IMR-90 (cell line): Measurements from ENCODE around the gene CALD1. TPM values are rescaled to one million over a fixed set of nuclear protein-coding genes. Genes with fewer than 3 reads are reported as not detected.
A peak's percentile ranks its signal among the peaks of the same experiment; 100 is the strongest.

Experiments
- ATAC-seq: fragments of 200-7000 bp; cut with Tn5 transposase; 2 replicates; pipeline ENCODE4 v1.9.1; 2020; ENCODE audit warnings: low read depth, mild to moderate bottlenecking, moderate library complexity
- BruUV-seq: library from RNA; stranded (reverse); fragments of 400-500 nt; replicated peaks from 2 replicates; lab custom pipeline; 2021; lab: Mats Ljungman, UMichigan
- CTCF ChIA-PET: fragments of 300-600 bp; formaldehyde crosslinking; extraction: SDS; loops from one replicate; lab custom pipeline; 2021; ENCODE audit warnings: antibody characterized with exemption; lab: Yijun Ruan, JAX
- POLR2A ChIA-PET: fragments of 300-600 bp; sonication (Branson Sonifier 250); formaldehyde crosslinking; loops from one replicate; lab custom pipeline; 2022; ENCODE audit warnings: antibody characterized with exemption; ENCODE audit not compliant: unreplicated experiment; lab: Charles Lee
- DNase-seq: peaks from one replicate; pipeline ENCODE4 v3.0.0; 2013
- H2AFZ ChIP-seq: replicated peaks from 2 replicates; pipeline ENCODE3; 2013; ENCODE audit warnings: low read length, mild to moderate bottlenecking; ENCODE audit not compliant: poor library complexity
- H2AK5ac ChIP-seq: 2 replicates; pipeline ENCODE4 v1.6.1; 2013; ENCODE audit warnings: low read depth, low read length, inconsistent platforms
- H2AK9ac ChIP-seq: replicated peaks from 2 replicates; pipeline ENCODE3; 2013; ENCODE audit warnings: mild to moderate bottlenecking, low read depth, low read length, moderate library complexity; ENCODE audit not compliant: poor library complexity
- H2BK120ac ChIP-seq: 2 replicates; pipeline ENCODE4 v1.6.1; 2013; ENCODE audit warnings: low read depth, low read length, inconsistent platforms
- H2BK15ac ChIP-seq: 3 replicates; pipeline ENCODE4 v1.6.1; 2013; ENCODE audit warnings: low read depth, low read length, inconsistent platforms
- H2BK20ac ChIP-seq: 2 replicates; pipeline ENCODE4 v1.6.1; 2013; ENCODE audit warnings: low read depth, mild to moderate bottlenecking, inconsistent platforms, low read length, moderate library complexity
- H2BK5ac ChIP-seq: 2 replicates; pipeline ENCODE4 v1.6.1; 2013; ENCODE audit warnings: mild to moderate bottlenecking, low read depth, low read length, inconsistent platforms; ENCODE audit not compliant: poor library complexity, severe bottlenecking
- H3K14ac ChIP-seq: replicated peaks from 2 replicates; pipeline ENCODE4 v1.6.1; 2013; ENCODE audit warnings: low read depth, low read length, inconsistent platforms
- H3K18ac ChIP-seq: 2 replicates; pipeline ENCODE4 v1.6.1; 2013; ENCODE audit warnings: low read depth, low read length, control low read depth
- H3K23ac ChIP-seq: 2 replicates; pipeline ENCODE4 v1.6.1; 2013; ENCODE audit warnings: low read depth, low read length, inconsistent platforms
- H3K27ac ChIP-seq: 2 replicates; pipeline ENCODE4 v1.5.1; 2013; ENCODE audit warnings: mild to moderate bottlenecking, control low read depth, low read length; ENCODE audit not compliant: insufficient read depth
- H3K27me3 ChIP-seq: 2 replicates; pipeline ENCODE4 v1.6.1; 2013; ENCODE audit warnings: low read length; ENCODE audit not compliant: control insufficient read depth, insufficient read depth
- H3K36me3 ChIP-seq: 2 replicates; pipeline ENCODE4 v1.6.1; 2013; ENCODE audit warnings: low read length, mixed read lengths; ENCODE audit not compliant: control insufficient read depth, insufficient read depth
- H3K4ac ChIP-seq: 2 replicates; pipeline ENCODE4 v1.6.1; 2013; ENCODE audit warnings: low read depth, low read length, inconsistent platforms
- H3K4me1 ChIP-seq: 2 replicates; pipeline ENCODE4 v1.6.1; 2013; ENCODE audit warnings: low read length, mixed read lengths; ENCODE audit not compliant: control insufficient read depth, insufficient read depth
- H3K4me2 ChIP-seq: 2 replicates; pipeline ENCODE4 v1.6.1; 2013; ENCODE audit warnings: low read depth, mild to moderate bottlenecking, control low read depth, low read length, moderate library complexity
- H3K4me3 ChIP-seq: 2 replicates; pipeline ENCODE4 v1.5.1; 2013; ENCODE audit warnings: low read depth, mild to moderate bottlenecking, control low read depth, low read length, moderate library complexity; ENCODE audit not compliant: insufficient read depth
- H3K56ac ChIP-seq: 2 replicates; pipeline ENCODE4 v1.6.1; 2013; ENCODE audit warnings: low read length, inconsistent platforms; ENCODE audit not compliant: insufficient read depth; ENCODE audit errors: extremely low read depth
- H3K79me1 ChIP-seq, 2 experiments: 2 replicates each; pipeline ENCODE4 v1.6.1; 2013; ENCODE audit warnings: low read length in 2 of 2, inconsistent platforms in 1 of 2, low read depth in 1 of 2
- H3K9ac ChIP-seq: 2 replicates; pipeline ENCODE4 v1.6.1; 2013; ENCODE audit warnings: low read depth, low read length, control low read depth
- H3K9me1 ChIP-seq: 2 replicates; pipeline ENCODE4 v1.6.1; 2013; ENCODE audit warnings: low read length, inconsistent platforms; ENCODE audit not compliant: insufficient read depth
- H3K9me3 ChIP-seq: 2 replicates; pipeline ENCODE4 v1.6.1; 2013; ENCODE audit warnings: low read length; ENCODE audit not compliant: control insufficient read depth, insufficient read depth
- H4K20me1 ChIP-seq: 2 replicates; pipeline ENCODE4 v1.6.1; 2013; ENCODE audit warnings: low read length, inconsistent platforms; ENCODE audit not compliant: insufficient read depth
- H4K5ac ChIP-seq: 2 replicates; pipeline ENCODE4 v1.6.1; 2013; ENCODE audit warnings: mild to moderate bottlenecking, low read depth, low read length, control low read depth
- H4K8ac ChIP-seq, 2 experiments: 2 replicates each; pipeline ENCODE4 v1.6.1; 2013; ENCODE audit warnings: low read depth in 2 of 2, low read length in 2 of 2, control low read depth in 1 of 2, inconsistent platforms in 1 of 2
- H4K91ac ChIP-seq: 2 replicates; pipeline ENCODE4 v1.6.1; 2013; ENCODE audit warnings: low read depth, low read length, inconsistent platforms; ENCODE audit not compliant: insufficient read depth
- CEBPB ChIP-seq: IDR thresholded peaks from 2 replicates; pipeline ENCODE4 v1.6.1; 2012; ENCODE audit warnings: low read depth, low read length, improper control_type of control experiment
- CHD1 ChIP-seq: IDR thresholded peaks from 2 replicates; pipeline ENCODE4 v1.6.1; 2012; ENCODE audit warnings: low read depth, low read length, improper control_type of control experiment
- FOS ChIP-seq: fragments of 150-350 bp; IDR thresholded peaks from 2 replicates; pipeline ENCODE4 v1.6.1; 2016; ENCODE audit warnings: low read depth, low read length
- MAFK ChIP-seq: IDR thresholded peaks from 2 replicates; pipeline ENCODE4 v1.6.1; 2012; ENCODE audit warnings: low read depth, low read length, improper control_type of control experiment
- MAZ ChIP-seq: IDR thresholded peaks from 2 replicates; pipeline ENCODE4 v1.6.1; 2012; ENCODE audit warnings: low read depth, mild to moderate bottlenecking, low read length, improper control_type of control experiment, moderate library complexity, borderline replicate concordance
- MXI1 ChIP-seq: IDR thresholded peaks from 2 replicates; pipeline ENCODE4 v1.6.1; 2012; ENCODE audit warnings: low read depth, mild to moderate bottlenecking, low read length, moderate library complexity, borderline replicate concordance
- POLR2A ChIP-seq: IDR thresholded peaks from 2 replicates; pipeline ENCODE4 v1.6.1; 2012; ENCODE audit warnings: mild to moderate bottlenecking, low read depth, low read length
- RAD21 ChIP-seq: IDR thresholded peaks from 2 replicates; pipeline ENCODE4 v1.6.1; 2012; ENCODE audit warnings: low read length, improper control_type of control experiment
- SMC3 ChIP-seq: fragments of 150-350 bp; IDR thresholded peaks from 2 replicates; pipeline ENCODE4 v1.6.1; 2016; ENCODE audit warnings: low read depth, mild to moderate bottlenecking, antibody characterized with exemption, low read length, moderate library complexity
- WGBS, 2 experiments: methylation state at CpG; one replicate each; pipeline versions ENCODE4 v1.1.5 to v1.1.7; 2013; ENCODE audit warnings: missing lambda C conversion rate in 2 of 2; ENCODE audit not compliant: insufficient read length in 1 of 2; ENCODE audit errors: extremely low coverage in 2 of 2; 5-methylcytosine and 5-hydroxymethylcytosine counted together
- dilution Hi-C: fragments of 300-500 bp; cut with HindIII; formaldehyde crosslinking; loops from one replicate; pipeline ENCODE4 v1.14.3; 2018; ENCODE audit warnings: low sequenced_read_pairs; ENCODE audit not compliant: unreplicated experiment
- in situ Hi-C: fragments of 300-500 bp; cut with MboI; formaldehyde crosslinking; loops from 3 replicates; pipeline ENCODE4 v1.14.3; 2019; ENCODE audit warnings: low sequenced_read_pairs, inconsistent platforms, mixed read lengths
- intact Hi-C: fragments of 100-400 bp; cut with micrococcal nuclease; formaldehyde crosslinking; loops from 2 replicates; pipeline ENCODE4 v1.10.0; 2022
- polyA plus RNA-seq, 3 experiments: library from polyadenylated mRNA; depleted of rRNA; stranded (reverse); fragments of >200 nt; gene quantifications; 2 replicates each; pipeline ENCODE4 v1.2.3, GENCODE V29; 2012; ENCODE audit warnings: low replicate concordance in 1 of 3
- total RNA-seq: library from RNA; depleted of rRNA; stranded (reverse); fragments of >200 nt; gene quantifications from 2 replicates; pipeline ENCODE4 v1.2.3, GENCODE V29; 2012
- TF ChIP-seq, protein P1 (sequence below): fragments of 150-350 bp; IDR thresholded peaks from 2 replicates; pipeline ENCODE4 v1.6.1; 2017; ENCODE audit warnings: mild to moderate bottlenecking, antibody characterized with exemption, low read length, low read depth
- TF ChIP-seq, protein P2 (sequence below): conservative IDR thresholded peaks from 2 replicates; pipeline ENCODE4 v1.5.1; 2012; ENCODE audit warnings: mild to moderate bottlenecking, low read depth, low read length, improper control_type of control experiment

Gene CALD1
- total and polyA plus RNA-seq, 2 of the 4 experiments (the other 2 are of a cell fraction) = 375 to 487 TPM

DNA sequence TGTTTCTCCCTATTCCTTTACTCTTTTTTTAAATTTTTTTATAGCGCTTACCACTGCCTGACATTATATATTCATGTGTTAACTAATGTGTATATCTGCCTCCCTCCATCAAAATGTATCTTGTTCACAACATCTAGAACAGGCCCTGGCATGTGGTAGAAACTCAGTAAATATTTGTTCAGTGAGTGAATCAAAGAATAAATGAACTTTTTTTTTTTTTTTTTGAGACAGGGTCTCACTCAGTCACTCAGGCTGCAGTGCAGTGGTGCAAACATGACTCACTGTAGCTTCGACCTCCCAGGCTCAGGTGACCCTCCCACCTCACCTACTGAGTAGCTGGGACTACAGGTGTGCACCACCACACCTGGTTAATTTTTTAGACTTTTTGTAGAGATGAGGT, 7.5 kb upstream of the CALD1 start:
- ATAC-seq (peak; percentile 38), DNase-seq (no peak)
- dilution Hi-C loops (no loop called here), in situ Hi-C loops (loop anchor here (5.0 kb wide), 1 partner anchor 75 kb away; no protein-coding TSS in a partner anchor), intact Hi-C loops (no loop called here)
- peaks cover 0 to 15% of the 10 kb centered on the region in 2 experiments; a peak in 2 of 4 replicates for H3K79me1 ChIP-seq
- H3K4ac ChIP-seq = peak overlapping the region; percentile 62; the same call in 1 of the 2 replicates
- no peak overlapping the region for H3K4me3 ChIP-seq
- no peaks in the 10 kb centered on the region for H3K27me3 ChIP-seq
- 0 out of 2 replicates have a peak overlapping the region, but pooled peaks have one; percentile 1 for H3K27ac ChIP-seq
- ChIA-PET POLR2A (no interaction called here), CTCF (interaction anchor here (1.0 kb wide), 1 partner anchor 81 kb away, joined by 3 read pairs; no protein-coding TSS in a partner anchor)
- H3K9me3 ChIP-seq = no peaks in the 10 kb centered on the region
- H2AFZ ChIP-seq = no peak overlapping the region
- H2BK20ac ChIP-seq = no peak overlapping the region
- H2AK5ac ChIP-seq = peak overlapping the region; percentile 77; the same call in 1 of the 2 replicates
- H3K4me1 ChIP-seq = peaks cover 12% of the 10 kb centered on the region
- no peak overlapping the region for H3K18ac ChIP-seq
- no peak overlapping the region for H4K91ac ChIP-seq
- WGBS, 2 experiments = no CpG with 5 or more reads among the region's 2 CpGs
- BruUV-seq = no TSS peak
- no peaks in the 10 kb centered on the region for H4K20me1 ChIP-seq
- peak overlapping the region; percentile 10 for H2BK5ac ChIP-seq
- H3K23ac ChIP-seq = no peak overlapping the region
- peaks cover 16% of the 10 kb centered on the region for H3K9me1 ChIP-seq
- H3K4me2 ChIP-seq = no peak overlapping the region
- no peak overlapping the region for H3K56ac ChIP-seq
- H2BK15ac ChIP-seq = no peak overlapping the region
- no peak overlapping the region for H3K9ac ChIP-seq
- H4K5ac ChIP-seq = no peak overlapping the region
- no peak for TF ChIP-seq MAZ
- TF ChIP-seq, protein P1, sequence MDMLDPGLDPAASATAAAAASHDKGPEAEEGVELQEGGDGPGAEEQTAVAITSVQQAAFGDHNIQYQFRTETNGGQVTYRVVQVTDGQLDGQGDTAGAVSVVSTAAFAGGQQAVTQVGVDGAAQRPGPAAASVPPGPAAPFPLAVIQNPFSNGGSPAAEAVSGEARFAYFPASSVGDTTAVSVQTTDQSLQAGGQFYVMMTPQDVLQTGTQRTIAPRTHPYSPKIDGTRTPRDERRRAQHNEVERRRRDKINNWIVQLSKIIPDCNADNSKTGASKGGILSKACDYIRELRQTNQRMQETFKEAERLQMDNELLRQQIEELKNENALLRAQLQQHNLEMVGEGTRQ = no peak
- TF ChIP-seq CEBPB = no peak
- no peak for TF ChIP-seq MXI1
- no peak for TF ChIP-seq SMC3
- TF ChIP-seq CHD1 = no peak
- no peak for TF ChIP-seq MAFK
- no peak for TF ChIP-seq RAD21
- no peak for TF ChIP-seq FOS
- TF ChIP-seq, protein P2, sequence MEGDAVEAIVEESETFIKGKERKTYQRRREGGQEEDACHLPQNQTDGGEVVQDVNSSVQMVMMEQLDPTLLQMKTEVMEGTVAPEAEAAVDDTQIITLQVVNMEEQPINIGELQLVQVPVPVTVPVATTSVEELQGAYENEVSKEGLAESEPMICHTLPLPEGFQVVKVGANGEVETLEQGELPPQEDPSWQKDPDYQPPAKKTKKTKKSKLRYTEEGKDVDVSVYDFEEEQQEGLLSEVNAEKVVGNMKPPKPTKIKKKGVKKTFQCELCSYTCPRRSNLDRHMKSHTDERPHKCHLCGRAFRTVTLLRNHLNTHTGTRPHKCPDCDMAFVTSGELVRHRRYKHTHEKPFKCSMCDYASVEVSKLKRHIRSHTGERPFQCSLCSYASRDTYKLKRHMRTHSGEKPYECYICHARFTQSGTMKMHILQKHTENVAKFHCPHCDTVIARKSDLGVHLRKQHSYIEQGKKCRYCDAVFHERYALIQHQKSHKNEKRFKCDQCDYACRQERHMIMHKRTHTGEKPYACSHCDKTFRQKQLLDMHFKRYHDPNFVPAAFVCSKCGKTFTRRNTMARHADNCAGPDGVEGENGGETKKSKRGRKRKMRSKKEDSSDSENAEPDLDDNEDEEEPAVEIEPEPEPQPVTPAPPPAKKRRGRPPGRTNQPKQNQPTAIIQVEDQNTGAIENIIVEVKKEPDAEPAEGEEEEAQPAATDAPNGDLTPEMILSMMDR = no peak
- TF ChIP-seq POLR2A = no peak
- H3K36me3 ChIP-seq = no peaks in the 10 kb centered on the region
- no peak overlapping the region for H2AK9ac ChIP-seq
- H2BK120ac ChIP-seq = no peak overlapping the region; the same call in 1 of the 2 replicates
- no peak overlapping the region for H3K14ac ChIP-seq
- H4K8ac ChIP-seq = peak overlapping the region in 1 of 2 experiments; percentile 29; a peak in 1 of 4 replicates
